Stimulated activated CD8-positive, alpha-beta memory T cell treated with anti-CD3 and anti-CD28 coated beads, Interleukin-12 subunit alpha, Interleukin-12 subunit beta, amount 100 ng/mL, for 4 hours (primary cell): ENCODE data around the gene MYORG.

Experiments used
- DNase-seq: peaks from one replicate; pipeline ENCODE4 v3.0.0-alpha.2; 2020; ENCODE audit warnings: low read depth

The MYORG gene

DNA sequence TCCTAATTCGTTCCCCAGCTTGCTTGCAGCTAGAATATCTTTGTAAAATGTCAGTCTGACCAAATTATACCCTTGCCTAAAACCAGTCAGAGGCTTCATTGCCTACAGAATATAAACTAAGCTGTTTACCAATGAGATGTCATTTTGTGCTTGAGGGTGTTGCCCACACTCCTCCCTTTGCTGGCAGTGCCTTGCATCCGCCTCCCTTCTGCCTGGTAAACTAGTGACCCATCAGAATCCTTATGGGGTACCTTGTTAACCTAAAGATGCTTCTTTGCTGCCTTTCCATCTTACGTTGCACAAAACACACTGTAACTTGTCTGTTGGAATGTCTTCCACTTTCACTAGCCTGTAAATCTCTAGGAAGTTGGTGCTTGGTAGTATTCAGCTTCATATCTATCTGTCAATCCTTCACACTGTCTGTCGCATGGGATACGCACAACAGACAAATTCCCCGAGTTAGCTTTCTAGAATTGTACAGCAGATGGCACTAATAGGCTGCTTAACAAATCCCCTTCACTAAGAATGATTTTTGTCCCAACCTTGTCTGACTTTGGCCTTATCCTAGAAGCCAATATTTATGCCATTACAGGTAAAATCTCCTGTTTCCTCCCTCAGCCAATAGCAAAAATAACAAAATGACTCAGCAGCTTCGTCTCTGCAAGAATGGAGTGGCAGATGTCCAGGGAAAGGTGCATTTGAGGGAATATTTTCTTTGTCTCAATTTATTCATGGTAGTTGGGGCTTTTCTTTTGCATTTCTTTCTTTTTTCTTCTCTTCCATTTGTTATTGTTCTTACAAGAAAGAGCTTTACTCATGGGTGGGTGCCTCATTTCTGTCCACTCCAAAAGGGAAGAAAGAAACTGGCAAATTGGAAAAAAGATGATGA lies 44.4 kb downstream of the MYORG start:
- DNase-seq = no peak

DNA sequence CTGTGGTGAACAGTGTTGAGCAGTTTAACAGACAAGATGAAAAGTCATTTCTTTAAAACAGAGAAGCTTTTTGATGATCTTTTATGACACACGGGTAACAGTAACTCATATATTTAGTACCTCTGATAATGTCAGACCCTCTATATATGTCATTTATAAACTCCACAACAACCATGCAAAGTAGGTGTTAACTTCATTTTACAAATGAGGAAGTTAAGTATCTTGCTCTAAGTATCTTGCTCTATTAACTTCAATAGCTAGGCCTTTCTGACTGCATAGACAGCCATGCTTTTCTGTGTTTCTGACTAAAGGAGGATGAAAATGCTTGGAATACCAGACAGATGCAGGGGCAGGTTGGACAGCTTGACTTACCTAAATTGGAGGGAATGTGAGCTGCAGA lies 45.5 kb downstream of the MYORG start:
- no peak for DNase-seq

DNA sequence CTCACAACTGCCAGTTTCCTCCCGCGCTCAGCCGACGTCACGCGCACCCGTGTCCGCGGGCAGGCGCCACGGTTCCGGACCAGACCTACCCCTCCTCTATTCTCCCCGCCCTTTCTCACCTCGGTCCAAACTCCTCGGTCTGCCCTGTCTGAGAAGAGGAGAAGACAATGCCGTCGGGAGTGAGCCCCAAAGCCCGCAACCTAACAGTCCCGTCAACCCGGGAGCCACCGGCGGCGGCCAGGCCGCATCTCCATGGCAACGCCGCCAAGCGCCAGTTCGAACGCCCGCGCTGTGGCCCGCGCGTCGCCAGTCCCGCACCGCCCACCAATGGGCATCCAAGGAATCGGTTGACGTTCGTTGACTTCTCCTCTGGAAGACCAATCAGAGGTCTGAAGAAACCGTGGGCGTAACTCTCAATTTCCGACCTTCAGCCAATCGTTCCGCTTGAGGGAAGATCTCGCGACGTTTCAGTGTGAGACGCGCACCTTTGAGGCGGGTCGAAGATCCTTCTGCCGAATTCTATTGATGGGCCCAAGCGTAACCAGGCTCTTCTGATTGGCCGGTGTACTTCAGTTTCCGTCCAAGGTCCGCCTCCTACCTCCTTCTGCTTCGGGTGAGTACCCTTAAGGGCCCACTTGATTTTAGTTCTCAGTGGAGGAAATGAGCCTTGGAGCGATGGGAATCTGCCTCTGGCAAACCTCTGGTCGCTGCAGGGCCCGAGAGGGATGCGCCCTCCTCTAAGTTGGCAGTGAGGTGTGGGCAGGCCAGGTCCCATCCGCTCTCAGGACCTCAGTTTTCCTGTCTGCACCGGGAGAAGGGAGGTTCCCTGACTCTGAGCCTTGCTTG lies 47.5 kb downstream of the MYORG start, which contains the start of the genes KIF24 and NUDT2:
Gene KIF24 (minus strand): TSS at position 282 of the 846 bp plus-strand sequence. CDS start 17,922 bp downstream, outside the sequence.
Gene NUDT2 (plus strand): TSS at position 583 of the 846 bp plus-strand sequence. CDS start 9,471 bp downstream, outside the sequence.
- peak; percentile 84 for DNase-seq

DNA sequence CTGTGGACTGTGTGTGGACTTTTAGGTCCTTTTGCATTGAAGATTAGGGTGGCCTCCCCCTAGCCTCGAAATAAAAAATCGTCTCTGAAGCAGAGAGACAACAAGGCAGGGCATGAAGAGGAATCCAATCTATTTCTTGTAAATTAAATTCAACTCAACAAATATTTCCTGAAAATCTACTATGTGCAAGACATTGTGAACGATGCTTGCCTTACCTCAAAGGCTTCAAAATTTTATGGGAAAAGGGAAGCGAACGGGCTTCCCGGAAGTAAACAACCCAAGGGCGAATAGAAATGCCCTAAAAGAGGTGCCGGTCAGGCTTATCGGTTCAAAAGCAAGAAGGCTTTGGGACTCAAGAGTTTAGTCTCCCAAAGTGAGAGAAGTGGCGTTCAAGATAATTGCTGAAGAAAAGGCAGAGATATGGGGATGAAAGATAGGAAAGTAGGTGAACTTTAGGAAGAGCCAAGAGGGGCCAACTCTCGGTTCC lies 48.2 kb downstream of the MYORG start:
- no peak for DNase-seq

DNA sequence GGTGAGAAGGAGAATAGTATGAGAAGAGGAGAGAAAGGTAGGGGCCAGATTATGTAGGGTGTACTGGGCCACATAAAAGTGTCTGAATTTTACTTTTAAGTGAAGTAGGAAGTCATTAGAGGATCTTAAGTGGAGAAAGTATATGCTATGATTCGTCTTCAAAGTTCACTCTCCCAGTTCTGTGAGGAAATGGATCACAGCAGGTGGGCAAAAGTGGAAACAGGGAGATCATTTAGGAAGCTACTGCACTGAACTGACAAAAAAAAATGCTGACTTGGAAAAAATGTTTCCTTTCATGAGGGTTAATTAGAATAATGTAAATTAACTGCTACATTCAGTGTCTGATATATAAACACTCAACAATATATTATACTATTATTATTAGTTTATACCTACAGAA lies 50.0 kb downstream of the MYORG start:
- no peak for DNase-seq

DNA sequence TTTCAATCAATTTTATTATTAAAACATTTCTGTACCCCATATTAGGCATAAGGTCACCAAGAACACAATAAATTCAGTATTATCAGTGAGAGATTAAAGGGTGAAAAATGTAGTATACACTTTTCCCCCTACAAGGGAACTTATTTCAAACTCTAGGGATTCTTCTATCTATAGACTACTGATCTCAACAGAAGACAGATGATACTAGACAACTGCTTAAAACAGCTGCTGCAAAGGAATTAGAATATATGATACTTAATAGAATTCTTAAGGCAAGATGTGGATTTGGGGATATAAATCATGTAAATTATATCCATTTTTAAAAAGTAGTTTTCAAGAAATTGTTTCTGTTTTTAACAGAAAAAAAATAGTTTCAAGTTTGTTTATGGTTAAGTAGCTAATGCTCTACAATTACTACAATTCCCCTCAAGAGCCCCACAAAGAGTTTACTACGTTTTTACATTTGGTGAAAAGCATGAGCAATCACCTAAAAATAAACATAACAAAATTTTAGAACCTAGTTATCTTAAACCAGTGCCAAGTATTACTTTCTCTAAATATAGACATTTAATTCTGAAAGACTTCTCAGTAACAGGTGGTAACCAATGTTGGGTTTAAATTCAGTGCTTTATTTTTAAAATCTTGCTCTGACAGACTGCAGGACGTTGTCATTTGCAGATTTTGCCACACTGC lies 53.7 kb downstream of the MYORG start:
- no peak for DNase-seq

DNA sequence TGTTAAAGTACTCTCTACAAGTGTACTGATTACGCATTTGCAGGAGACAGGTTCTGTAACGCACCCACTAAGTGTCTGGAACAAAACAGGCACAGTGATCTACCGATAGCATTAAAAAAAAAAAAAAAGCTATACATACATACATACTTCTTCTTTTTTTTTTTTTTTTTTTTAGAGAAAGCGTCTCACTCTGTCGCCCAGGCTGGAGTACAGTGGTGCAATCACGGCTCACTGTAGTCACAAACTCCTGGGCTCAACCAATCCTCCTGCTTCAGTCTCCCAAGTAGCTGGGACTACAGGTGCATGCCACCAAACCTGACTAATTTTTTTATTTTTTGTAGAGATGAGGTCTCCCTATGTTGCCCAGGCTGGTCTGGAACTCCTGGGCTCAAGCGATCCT lies 55.2 kb downstream of the MYORG start:
- no peak for DNase-seq

DNA sequence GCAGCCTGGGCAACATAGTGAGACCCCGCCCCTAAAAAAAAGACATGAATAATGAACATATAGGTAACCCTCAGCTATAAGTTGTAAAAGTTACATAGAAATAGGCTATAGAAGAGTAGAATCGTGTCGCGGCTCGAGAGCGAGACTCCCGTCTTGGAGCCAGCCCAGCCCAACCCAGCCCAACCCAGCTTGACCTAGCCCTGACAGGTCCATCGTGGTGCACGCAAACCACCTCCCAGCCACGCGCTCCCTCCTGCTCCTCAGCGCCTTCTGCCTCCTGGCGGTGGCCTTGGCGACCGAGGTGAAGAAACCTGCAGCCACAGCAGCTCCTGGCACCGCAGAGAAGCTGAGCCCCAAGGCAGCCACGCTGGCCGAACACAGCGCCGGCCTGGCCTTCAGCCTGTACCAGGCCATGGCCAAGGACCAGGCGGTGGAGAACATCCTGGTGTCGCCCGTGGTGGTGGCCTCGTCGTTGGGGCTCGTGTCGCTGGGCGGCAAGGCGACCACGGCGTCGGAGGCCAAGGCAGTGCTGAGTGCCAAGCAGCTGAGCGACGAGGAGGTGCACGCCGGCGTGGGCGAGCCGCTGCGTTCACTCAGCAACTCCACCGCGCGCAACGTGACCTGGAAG lies 58.4 kb downstream of the MYORG start:
- DNase-seq = no peak

DNA sequence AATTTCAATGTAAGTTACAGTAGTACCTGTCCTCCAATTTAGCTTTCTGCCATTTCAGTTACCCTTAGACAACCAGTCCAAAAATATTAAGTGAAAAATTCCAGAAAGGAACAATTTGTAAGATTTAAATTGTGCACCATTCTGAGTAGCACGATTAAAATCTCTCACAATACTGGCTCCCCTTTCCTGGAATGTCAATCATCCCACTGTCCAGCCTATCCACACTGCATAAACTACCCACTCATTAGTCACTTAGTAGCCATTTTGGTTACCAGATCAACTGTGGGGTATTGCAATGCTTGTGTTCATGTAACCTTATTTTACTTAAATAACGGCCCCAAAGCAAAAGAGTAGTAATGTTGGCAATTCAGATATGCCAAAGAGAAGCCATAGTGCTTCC lies 59.3 kb downstream of the MYORG start:
- no peak for DNase-seq
